GM12875 (cell line): ENCODE data around the gene ID3.

ENCODE experiments used
- H3K4me3 ChIP-seq: one replicate; pipeline ENCODE4 v1.5.1; 2011; ENCODE audit warnings: low read depth, low read length, control low read depth
- CTCF ChIP-seq: IDR thresholded peaks from 2 replicates; pipeline ENCODE4 v1.5.1; 2011; ENCODE audit warnings: low read depth, mild to moderate bottlenecking, control low read depth, inconsistent platforms, low read length, moderate library complexity, borderline replicate concordance; ENCODE audit not compliant: insufficient read depth

The ID3 gene

GRCh38 chr1:23521588-23521987 lies 37.7 kb downstream of the ID3 start:
- no peak for TF ChIP-seq CTCF

GRCh38 chr1:23517581-23517980 lies 41.7 kb downstream of the ID3 start:
- H3K4me3 ChIP-seq, result no peak overlapping the region
- no peak for TF ChIP-seq CTCF

More at GRCh38 chr1:23521588-23521987, 37.7 kb downstream of the ID3 start:
- H3K4me3 ChIP-seq, result no peak overlapping the region

- H3K4me3 ChIP-seq, result no peak overlapping the region
- TF ChIP-seq CTCF, result no peak
Observed at GRCh38 chr1:23515905-23516304, 43.4 kb downstream of the ID3 start.

GRCh38 chr1:23514111-23514679 lies 45.1 kb downstream of the ID3 start:
- TF ChIP-seq CTCF, result no peak
- H3K4me3 ChIP-seq, result no peak overlapping the region

GRCh38 chr1:23509896-23510295 lies 49.4 kb downstream of the ID3 start:
- no peak overlapping the region for H3K4me3 ChIP-seq
- TF ChIP-seq CTCF, result no peak
